BLaER1 treated with 17β-estradiol and CSF1 and Interleukin-3, amounts not matched to agents 10 nM and 100 nM (cell line): ENCODE data around the gene COL23A1.

Source experiments
- H3K27ac ChIP-seq, 11 experiments: shearing (Covaris generic); formaldehyde crosslinking; 2 replicates each; pipeline ENCODE4 v1.8.1; 2022
- H3K27me3 ChIP-seq, 11 experiments: shearing (Covaris generic); formaldehyde crosslinking; 2 replicates each; pipeline ENCODE4 v1.8.1; 2022
- H3K36me3 ChIP-seq, 11 experiments: shearing (Covaris generic); formaldehyde crosslinking; 2 replicates each; pipeline ENCODE4 v1.8.1; 2022
- H3K4me1 ChIP-seq, 10 experiments: shearing (Covaris generic); formaldehyde crosslinking; 2 replicates each; pipeline ENCODE4 v1.8.1; 2022
- H3K4me2 ChIP-seq, 11 experiments: shearing (Covaris generic); formaldehyde crosslinking; 2 replicates each; pipeline ENCODE4 v1.8.1; 2022
- H3K4me3 ChIP-seq, 10 experiments: shearing (Covaris generic); formaldehyde crosslinking; 2 replicates each; pipeline ENCODE4 v1.8.1; 2022
- H3K9ac ChIP-seq, 11 experiments: shearing (Covaris generic); formaldehyde crosslinking; 2 replicates each; pipeline ENCODE4 v1.8.1; 2022
- H3K9me3 ChIP-seq, 11 experiments: shearing (Covaris generic); formaldehyde crosslinking; replicated peaks in 1 of 11; 2 replicates each; pipeline ENCODE4 v1.8.1; 2022
- H4K20me1 ChIP-seq, 11 experiments: shearing (Covaris generic); formaldehyde crosslinking; 2 replicates each; pipeline ENCODE4 v1.8.1; 2022
- Cebpa-rat ChIP-seq, 11 experiments: shearing (Covaris generic); IDR thresholded peaks; 2 replicates each; pipeline ENCODE4 v1.8.1; 2022

The COL23A1 gene

DNA sequence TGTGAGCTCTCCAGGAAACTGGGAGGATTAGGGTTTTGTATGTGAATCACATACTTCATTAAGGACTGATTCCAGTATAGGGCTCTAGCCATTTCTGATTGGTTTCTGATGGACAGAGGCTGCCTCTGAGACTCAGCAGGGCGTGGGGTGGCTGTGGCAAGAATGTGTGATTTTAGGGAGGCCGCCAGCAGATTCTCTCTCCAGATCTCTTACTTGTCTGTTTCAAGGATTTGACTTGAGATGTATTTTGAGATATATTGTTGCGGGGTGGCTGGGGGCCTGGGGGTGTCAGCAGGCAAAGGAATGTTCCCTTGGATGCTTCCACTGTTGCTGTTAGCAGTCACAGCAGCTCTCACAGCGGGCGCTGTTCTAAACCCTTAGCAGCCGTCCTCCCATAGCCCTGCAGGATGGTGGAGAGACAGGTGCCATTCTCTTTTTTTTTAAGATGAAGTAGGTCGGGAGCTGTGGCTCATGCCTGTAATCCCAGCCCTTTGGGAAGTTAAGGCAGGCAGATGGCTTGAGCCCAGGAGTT, 393.8 kb downstream of the COL23A1 start:
- H3K4me3 ChIP-seq: no peak overlapping the region
- no peaks in the 10 kb centered on the region for H4K20me1 ChIP-seq
- H3K27ac ChIP-seq: no peak overlapping the region
- H3K4me2 ChIP-seq: no peak overlapping the region
- H3K9ac ChIP-seq: no peak overlapping the region; a peak in 1 of 22 replicates
- no peaks in the 10 kb centered on the region for H3K27me3 ChIP-seq
- no peak for TF ChIP-seq Cebpa-rat (IDR thresholded peaks at IDR 0.05)
- H3K4me1 ChIP-seq: peaks cover 15 to 39% (median 18%) of the 10 kb centered on the region in 10 experiments
- no peaks in the 10 kb centered on the region for H3K36me3 ChIP-seq
- H3K9me3 ChIP-seq: no peaks in the 10 kb centered on the region

- Histone ChIP-seq H3K27ac (peak overlapping the region in 6 of 11 experiments; percentile 4 to 44 (median 20); a peak in 9 of 22 replicates), H3K36me3 (no peaks in the 10 kb centered on the region)
- no peak for TF ChIP-seq Cebpa-rat (IDR thresholded peaks at IDR 0.05)
These were observed 396.2 kb downstream of the COL23A1 start for GRCh38 chr5:178194026-178194425.

DNA sequence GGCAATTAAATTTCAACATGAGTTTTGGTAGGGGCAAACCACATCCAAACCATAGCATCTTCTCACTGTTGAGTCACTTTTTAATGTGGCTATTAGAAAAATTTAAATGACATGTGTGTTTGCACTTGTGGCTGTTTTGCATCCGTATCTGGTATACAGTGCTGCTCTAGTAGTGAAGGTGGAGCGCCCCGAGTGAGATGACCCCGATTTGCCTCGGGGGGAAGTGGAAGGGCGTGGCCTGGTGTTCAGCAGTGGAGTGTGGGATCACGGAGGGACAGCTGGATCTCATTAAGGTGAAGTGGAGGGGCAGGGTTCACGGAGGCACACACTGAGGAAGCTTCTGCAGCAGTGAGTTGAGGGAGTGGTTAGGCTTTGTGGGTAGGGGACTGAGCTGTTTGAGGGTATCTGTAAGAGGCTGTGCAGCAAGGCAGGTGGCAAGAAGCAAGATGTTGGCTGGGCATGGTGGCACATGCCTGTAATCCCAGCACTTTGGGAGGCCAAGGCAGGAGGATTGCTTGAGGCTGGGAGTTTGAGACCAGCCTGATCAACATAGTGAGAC, 396.9 kb downstream of the COL23A1 start:
- Histone ChIP-seq H3K4me3 (no peak overlapping the region), H3K36me3 (no peaks in the 10 kb centered on the region), H3K27ac (peak overlapping the region in 2 of 11 experiments; percentile 4 to 7; a peak in 2 of 22 replicates), H3K9ac (peak overlapping the region in 4 of 11 experiments; percentile 15 to 41 (median 38); a peak in 4 of 22 replicates), H3K27me3 (no peaks in the 10 kb centered on the region), H3K4me1 (peaks cover 15 to 21% (median 17%) of the 10 kb centered on the region in 10 experiments), H3K4me2 (peak overlapping the region; percentile 57 to 90 (median 81)), H4K20me1 (no peaks in the 10 kb centered on the region), H3K9me3 (no peaks in the 10 kb centered on the region)
- no peak for TF ChIP-seq Cebpa-rat (IDR thresholded peaks at IDR 0.05)

More at GRCh38 chr5:178194026-178194425, 396.2 kb downstream of the COL23A1 start:
- Histone ChIP-seq H3K9me3 (no peaks in the 10 kb centered on the region), H3K4me1 (peaks cover 15 to 27% (median 17%) of the 10 kb centered on the region in 10 experiments), H3K4me3 (peak overlapping the region in 1 of 10 experiments; percentile 33; a peak in 1 of 20 replicates), H4K20me1 (no peaks in the 10 kb centered on the region), H3K4me2 (peak overlapping the region; percentile 57 to 90 (median 81)), H3K27me3 (no peaks in the 10 kb centered on the region), H3K9ac (peak overlapping the region in 9 of 11 experiments; percentile 15 to 54 (median 39); a peak in 12 of 22 replicates)

DNA sequence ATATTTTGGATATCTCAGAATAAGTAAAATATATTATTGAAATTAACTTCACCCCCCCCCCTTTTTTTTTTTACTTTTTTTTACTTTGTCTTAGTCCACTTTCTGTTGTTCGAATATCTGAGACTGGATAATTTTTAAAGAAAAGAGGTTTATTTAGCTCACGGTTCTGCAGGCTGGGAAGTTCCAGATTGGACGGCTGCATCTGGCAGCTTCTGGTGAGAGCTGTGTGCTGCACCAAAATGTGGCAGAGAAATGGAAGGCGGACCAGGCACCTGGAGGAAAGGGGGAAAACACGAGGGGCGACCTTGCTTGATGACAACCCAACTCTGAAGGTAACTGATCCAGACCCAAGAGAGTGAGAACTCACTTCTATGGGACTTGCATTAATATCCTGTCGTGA, 397.4 kb downstream of the COL23A1 start:
- Histone ChIP-seq H3K27ac (no peak overlapping the region), H3K4me2 (peak overlapping the region in 1 of 11 experiments; percentile 87; a peak in 3 of 22 replicates), H3K36me3 (no peaks in the 10 kb centered on the region), H3K4me1 (peaks cover 15 to 21% (median 17%) of the 10 kb centered on the region in 10 experiments), H3K9ac (no peak overlapping the region), H4K20me1 (no peaks in the 10 kb centered on the region), H3K27me3 (no peaks in the 10 kb centered on the region), H3K4me3 (no peak overlapping the region), H3K9me3 (no peaks in the 10 kb centered on the region)
- TF ChIP-seq Cebpa-rat (IDR thresholded peaks at IDR 0.05): no peak

DNA sequence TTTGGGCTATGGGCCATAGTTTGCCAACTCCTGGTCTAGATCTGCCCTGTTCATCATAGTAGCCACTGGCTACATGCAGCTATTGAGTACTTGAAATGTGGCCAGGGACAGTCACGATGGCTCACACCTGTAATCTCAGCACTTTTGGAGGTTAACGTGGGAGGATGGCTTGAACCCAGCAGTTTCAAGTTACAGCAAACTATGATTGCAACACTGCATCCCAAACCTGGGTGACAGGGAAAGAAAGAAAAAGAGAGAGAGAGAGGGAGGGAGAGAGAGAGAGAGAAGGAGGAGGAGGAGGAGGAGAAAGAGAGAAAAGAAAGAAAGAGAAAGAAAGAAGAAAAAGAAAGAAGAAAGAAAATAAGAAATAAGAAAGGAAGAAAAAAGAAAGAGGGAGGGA, 397.9 kb downstream of the COL23A1 start:
- Histone ChIP-seq H3K9ac (no peak overlapping the region), H3K36me3 (no peaks in the 10 kb centered on the region), H3K4me1 (peaks cover 15 to 21% (median 17%) of the 10 kb centered on the region in 10 experiments), H4K20me1 (no peaks in the 10 kb centered on the region), H3K27ac (no peak overlapping the region), H3K4me3 (no peak overlapping the region), H3K27me3 (no peaks in the 10 kb centered on the region), H3K4me2 (no peak overlapping the region), H3K9me3 (no peaks in the 10 kb centered on the region)
- no peak for TF ChIP-seq Cebpa-rat (IDR thresholded peaks at IDR 0.05)

- no peak overlapping the region for H3K9ac ChIP-seq
- TF ChIP-seq Cebpa-rat (IDR thresholded peaks at IDR 0.05): no peak
- peaks cover 15 to 21% (median 17%) of the 10 kb centered on the region in 10 experiments for H3K4me1 ChIP-seq
- H3K27me3 ChIP-seq: no peaks in the 10 kb centered on the region
- H3K9me3 ChIP-seq: no peaks in the 10 kb centered on the region
- H4K20me1 ChIP-seq: no peaks in the 10 kb centered on the region
- no peak overlapping the region for H3K27ac ChIP-seq
- H3K4me3 ChIP-seq: no peak overlapping the region
- no peaks in the 10 kb centered on the region for H3K36me3 ChIP-seq
- H3K4me2 ChIP-seq: no peak overlapping the region
These were observed 398.5 kb downstream of the COL23A1 start for GRCh38 chr5:178191661-178192060.

GRCh38 chr5:178189433-178189832, 400.8 kb downstream of the COL23A1 start:
- H3K9me3 ChIP-seq: no peaks in the 10 kb centered on the region
- no peak overlapping the region for H3K27ac ChIP-seq
- H4K20me1 ChIP-seq: no peaks in the 10 kb centered on the region
- H3K27me3 ChIP-seq: no peaks in the 10 kb centered on the region
- H3K9ac ChIP-seq: no peak overlapping the region
- no peak overlapping the region for H3K4me2 ChIP-seq
- no peak for TF ChIP-seq Cebpa-rat (IDR thresholded peaks at IDR 0.05)
- H3K36me3 ChIP-seq: no peaks in the 10 kb centered on the region
- peaks cover 12 to 23% (median 14%) of the 10 kb centered on the region in 10 experiments for H3K4me1 ChIP-seq
- H3K4me3 ChIP-seq: no peak overlapping the region
